GM23338 (cell line): ENCODE results near the gene INPP1. TPM values are rescaled to one million over a fixed set of nuclear protein-coding genes. Genes with fewer than 3 reads are reported as not detected.
"Not testable (repeated sequence)": the region's sequence is repeated elsewhere in the genome, so short reads cannot be mapped to it uniquely, and the experiment has no call there.

Experiments
- ATAC-seq: fragments of 200-7000 bp; cut with Tn5 transposase; 3 replicates; pipeline ENCODE4 v1.9.1; 2020
- DNase-seq: peaks from one replicate; pipeline ENCODE4 v3.0.0-alpha.2; 2015; ENCODE audit warnings: low spot score
- H2AFZ ChIP-seq: fragments of 200-600 bp; sonication (generic); 2 replicates; pipeline ENCODE4 v1.8.0; 2016; ENCODE audit warnings: antibody characterized with exemption, mild to moderate bottlenecking, moderate library complexity
- H3F3A ChIP-seq: fragments of 200-600 bp; sonication (generic); replicated peaks from 2 replicates; pipeline ENCODE4 v1.8.0; 2017; ENCODE audit warnings: antibody characterized with exemption, mixed run types, low read depth
- H3K27ac ChIP-seq: fragments of 200-600 bp; sonication (generic); 2 replicates; pipeline ENCODE4 v1.6.1; 2016; ENCODE audit warnings: low read depth
- H3K27me3 ChIP-seq: fragments of 200-600 bp; sonication (generic); 2 replicates; pipeline ENCODE4 v1.8.0; 2016; ENCODE audit warnings: mild to moderate bottlenecking, mixed run types, moderate library complexity; ENCODE audit not compliant: insufficient read depth
- H3K36me3 ChIP-seq: fragments of 200-600 bp; sonication (generic); 2 replicates; pipeline ENCODE4 v1.8.0; 2016; ENCODE audit warnings: mild to moderate bottlenecking; ENCODE audit not compliant: insufficient read depth
- H3K4me1 ChIP-seq: fragments of 200-600 bp; sonication (generic); 2 replicates; pipeline ENCODE4 v1.8.0; 2016; ENCODE audit warnings: mild to moderate bottlenecking, moderate library complexity; ENCODE audit not compliant: insufficient read depth
- H3K4me2 ChIP-seq: fragments of 200-600 bp; sonication (generic); 2 replicates; pipeline ENCODE4 v1.7.1; 2017; ENCODE audit warnings: mixed run types
- H3K4me3 ChIP-seq: fragments of 200-600 bp; sonication (generic); 2 replicates; pipeline ENCODE4 v1.6.1; 2016; ENCODE audit warnings: mixed run types
- H3K79me2 ChIP-seq: fragments of 200-600 bp; sonication (generic); replicated peaks from 2 replicates; pipeline ENCODE4 v1.8.0; 2017; ENCODE audit warnings: mild to moderate bottlenecking; ENCODE audit not compliant: insufficient read depth
- H3K9me2 ChIP-seq: fragments of 200-600 bp; sonication (generic); 2 replicates; pipeline ENCODE4 v1.8.0; 2017; ENCODE audit not compliant: insufficient read depth
- H4K20me1 ChIP-seq: fragments of 200-600 bp; sonication (generic); replicated peaks from 2 replicates; pipeline ENCODE4 v1.8.0; 2017; ENCODE audit warnings: mild to moderate bottlenecking; ENCODE audit not compliant: insufficient read depth
- H3K27ac Mint-ChIP-seq: 2 replicates; pipeline ENCODE4 v1.8.0; 2020; ENCODE audit warnings: inconsistent platforms, mild to moderate bottlenecking, moderate library complexity, mixed read lengths
- H3K27me3 Mint-ChIP-seq: 3 replicates; pipeline ENCODE4 v1.8.0; 2022; ENCODE audit warnings: low read depth, mild to moderate bottlenecking, moderate library complexity, mixed read lengths, inconsistent platforms; ENCODE audit not compliant: insufficient read depth, poor library complexity
- H3K36me3 Mint-ChIP-seq: 3 replicates; pipeline ENCODE4 v1.8.0; 2021; ENCODE audit warnings: low read depth, mild to moderate bottlenecking, inconsistent platforms, moderate library complexity, mixed read lengths
- H3K4me1 Mint-ChIP-seq: 3 replicates; pipeline ENCODE4 v1.8.0; 2020; ENCODE audit warnings: mild to moderate bottlenecking, inconsistent platforms, mixed read lengths
- H3K4me3 Mint-ChIP-seq: 3 replicates; pipeline ENCODE4 v1.8.0; 2021; ENCODE audit warnings: moderate library complexity, mild to moderate bottlenecking, inconsistent platforms, mixed read lengths
- H3K9me3 Mint-ChIP-seq: 3 replicates; pipeline ENCODE4 v1.8.0; 2020; ENCODE audit warnings: moderate library complexity, mild to moderate bottlenecking, inconsistent platforms, mixed read lengths
- EZH2phosphoT487 ChIP-seq: fragments of 200-600 bp; sonication (generic); IDR thresholded peaks from one replicate; pipeline ENCODE4 v1.8.1; 2018; ENCODE audit warnings: antibody characterized with exemption; ENCODE audit not compliant: unreplicated experiment
- NANOG ChIP-seq: IDR thresholded peaks from 2 replicates; pipeline ENCODE4 v1.6.1; 2016; ENCODE audit warnings: antibody characterized with exemption, borderline replicate concordance
- REST ChIP-seq: IDR thresholded peaks from one replicate; pipeline ENCODE4 v1.6.1; 2018; ENCODE audit warnings: antibody characterized with exemption; ENCODE audit not compliant: unreplicated experiment
- polyA plus RNA-seq: library from polyadenylated mRNA; unstranded; fragments of >200 nt; fragmentation: Nextera tagmentation; extraction: Ambion mirVana; gene quantifications from 2 replicates; pipeline ENCODE4 v1.2.1, GENCODE V29; 2016
- total RNA-seq: library from RNA; depleted of rRNA; stranded (reverse); fragments of >200 nt; shearing (Covaris generic); gene quantifications from 2 replicates; pipeline ENCODE4 v1.2.3, GENCODE V29; 2014
- TF ChIP-seq, protein P1 (sequence below), 2 experiments: fragments of 200-600 bp in 1 of 2; sonication (generic) in 1 of 2; conservative IDR thresholded peaks; 2 replicates each; pipeline versions ENCODE4 v1.5.1 to v1.6.1; 2016 to 2017; ENCODE audit warnings: antibody characterized with exemption in 2 of 2, low read depth in 2 of 2, mild to moderate bottlenecking in 2 of 2, moderate library complexity in 1 of 2

INPP1 gene
- total and polyA plus RNA-seq, 2 experiments from 2014 or later = 2.6 to 6.5 TPM

DNA sequence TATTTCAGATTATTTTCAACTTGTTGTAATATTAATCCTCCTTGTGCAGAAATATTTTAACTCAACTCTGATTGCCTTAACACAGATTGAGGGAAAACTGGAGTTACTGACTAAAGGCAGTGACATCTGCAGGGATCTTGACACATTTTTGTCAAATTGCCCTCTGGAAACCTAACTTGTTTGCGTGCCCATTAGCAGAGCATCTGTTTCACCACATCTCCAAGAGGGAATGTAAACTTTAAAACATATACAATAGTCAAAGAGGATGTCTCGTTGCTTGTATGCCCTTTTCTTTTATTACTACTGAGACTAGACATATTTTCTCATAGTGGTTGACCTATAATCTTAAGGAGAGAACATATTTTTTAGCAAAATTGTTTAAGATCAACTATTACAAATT lies 14.2 kb downstream of the INPP1 start:
- ATAC-seq (no peak), DNase-seq (no peak)
- no peak overlapping the region for H3K27ac ChIP-seq
- no peak overlapping the region for H3K4me2 ChIP-seq
- no peaks in the 10 kb centered on the region for H3K27me3 ChIP-seq
- H3K36me3 ChIP-seq = no peaks in the 10 kb centered on the region
- H3K9me3 Mint-ChIP-seq = no peaks in the 10 kb centered on the region; the same call in 2 of the 3 replicates
- no peaks in the 10 kb centered on the region for H3K79me2 ChIP-seq
- no peak overlapping the region for H3K4me3 ChIP-seq
- H3F3A ChIP-seq = no peaks in the 10 kb centered on the region
- no peak overlapping the region for H3K4me3 Mint-ChIP-seq
- peaks cover 13% of the 10 kb centered on the region for H3K4me1 Mint-ChIP-seq
- peaks cover 1% of the 10 kb centered on the region for H3K27me3 Mint-ChIP-seq
- no peak overlapping the region for H3K27ac Mint-ChIP-seq
- no peaks in the 10 kb centered on the region for H4K20me1 ChIP-seq
- H3K4me1 ChIP-seq = no peaks in the 10 kb centered on the region
- no peaks in the 10 kb centered on the region for H3K36me3 Mint-ChIP-seq
- no peak overlapping the region for H2AFZ ChIP-seq
- TF ChIP-seq NANOG (no peak), REST (no peak), EZH2phosphoT487 (no peak)
- TF ChIP-seq, protein P1, sequence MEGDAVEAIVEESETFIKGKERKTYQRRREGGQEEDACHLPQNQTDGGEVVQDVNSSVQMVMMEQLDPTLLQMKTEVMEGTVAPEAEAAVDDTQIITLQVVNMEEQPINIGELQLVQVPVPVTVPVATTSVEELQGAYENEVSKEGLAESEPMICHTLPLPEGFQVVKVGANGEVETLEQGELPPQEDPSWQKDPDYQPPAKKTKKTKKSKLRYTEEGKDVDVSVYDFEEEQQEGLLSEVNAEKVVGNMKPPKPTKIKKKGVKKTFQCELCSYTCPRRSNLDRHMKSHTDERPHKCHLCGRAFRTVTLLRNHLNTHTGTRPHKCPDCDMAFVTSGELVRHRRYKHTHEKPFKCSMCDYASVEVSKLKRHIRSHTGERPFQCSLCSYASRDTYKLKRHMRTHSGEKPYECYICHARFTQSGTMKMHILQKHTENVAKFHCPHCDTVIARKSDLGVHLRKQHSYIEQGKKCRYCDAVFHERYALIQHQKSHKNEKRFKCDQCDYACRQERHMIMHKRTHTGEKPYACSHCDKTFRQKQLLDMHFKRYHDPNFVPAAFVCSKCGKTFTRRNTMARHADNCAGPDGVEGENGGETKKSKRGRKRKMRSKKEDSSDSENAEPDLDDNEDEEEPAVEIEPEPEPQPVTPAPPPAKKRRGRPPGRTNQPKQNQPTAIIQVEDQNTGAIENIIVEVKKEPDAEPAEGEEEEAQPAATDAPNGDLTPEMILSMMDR (conservative IDR thresholded peaks at IDR 0.05; ENCODE audit: low read depth in 2 of 2) = no peak
- no peaks in the 10 kb centered on the region for H3K9me2 ChIP-seq

- H3K79me2 ChIP-seq, H3K9me2 ChIP-seq, H3K36me3 Mint-ChIP-seq, H3K4me2 ChIP-seq, H3K36me3 ChIP-seq, ATAC-seq, H3K4me1 ChIP-seq, H3K27ac ChIP-seq, H4K20me1 ChIP-seq, DNase-seq, H3F3A ChIP-seq, H3K27me3 ChIP-seq, H3K9me3 Mint-ChIP-seq, H3K27me3 Mint-ChIP-seq, H3K4me3 Mint-ChIP-seq, H2AFZ ChIP-seq, H3K27ac Mint-ChIP-seq, H3K4me3 ChIP-seq: not testable (repeated sequence)
- H3K4me1 Mint-ChIP-seq = peaks cover 13% of the 10 kb centered on the region
Observed at GRCh38 chr2:190358655-190359448, 15.5 kb downstream of the INPP1 start.
